Mesodermal cell (in vitro differentiated cells): Measurements from ENCODE around the gene ST3GAL4.
"Not testable (repeated sequence)": the region's sequence is repeated elsewhere in the genome, so short reads cannot be mapped to it uniquely, and the experiment has no call there.

Experiments
- H3K27ac ChIP-seq: 2 replicates; pipeline ENCODE4 v1.7.0; 2013; ENCODE audit warnings: mild to moderate bottlenecking, low read depth, low read length, moderate library complexity; ENCODE audit not compliant: severe bottlenecking
- H3K36me3 ChIP-seq: 2 replicates; pipeline ENCODE4 v1.7.1; 2013; ENCODE audit warnings: mild to moderate bottlenecking, low read length, moderate library complexity; ENCODE audit not compliant: control insufficient read depth, insufficient read depth
- H3K4me1 ChIP-seq: one replicate; pipeline ENCODE4 v1.7.1; 2013; ENCODE audit warnings: mild to moderate bottlenecking, low read length; ENCODE audit not compliant: insufficient read depth, control insufficient read depth, poor library complexity, severe bottlenecking
- H3K4me3 ChIP-seq: 2 replicates; pipeline ENCODE4 v1.7.0; 2013; ENCODE audit warnings: low read length, control low read depth, mild to moderate bottlenecking; ENCODE audit not compliant: insufficient read depth, poor library complexity, severe bottlenecking; ENCODE audit errors: extremely low read depth
- H3K9me3 ChIP-seq: 2 replicates; pipeline ENCODE4 v1.7.1; 2013; ENCODE audit warnings: mild to moderate bottlenecking, low read length, moderate library complexity; ENCODE audit not compliant: control insufficient read depth
- WGBS, 2 experiments: methylation state at CpG; one replicate each; pipeline ENCODE4 v1.1.5; 2013; ENCODE audit warnings: missing lambda C conversion rate in 2 of 2; ENCODE audit not compliant: insufficient coverage in 2 of 2; 5-methylcytosine and 5-hydroxymethylcytosine counted together

ST3GAL4 gene

GRCh38 chr11:126339073-126339862 lies 16.2 kb upstream of the ST3GAL4 start:
- Histone ChIP-seq H3K36me3 (peaks cover 14% of the 10 kb centered on the region), H3K4me3 (no peak overlapping the region), H3K27ac (no peak overlapping the region), H3K9me3 (no peaks in the 10 kb centered on the region), H3K4me1 (peaks cover 56% of the 10 kb centered on the region)
- WGBS, 2 experiments = 93 to 96% methylated on average over 14 of the region's 15 CpGs

DNA sequence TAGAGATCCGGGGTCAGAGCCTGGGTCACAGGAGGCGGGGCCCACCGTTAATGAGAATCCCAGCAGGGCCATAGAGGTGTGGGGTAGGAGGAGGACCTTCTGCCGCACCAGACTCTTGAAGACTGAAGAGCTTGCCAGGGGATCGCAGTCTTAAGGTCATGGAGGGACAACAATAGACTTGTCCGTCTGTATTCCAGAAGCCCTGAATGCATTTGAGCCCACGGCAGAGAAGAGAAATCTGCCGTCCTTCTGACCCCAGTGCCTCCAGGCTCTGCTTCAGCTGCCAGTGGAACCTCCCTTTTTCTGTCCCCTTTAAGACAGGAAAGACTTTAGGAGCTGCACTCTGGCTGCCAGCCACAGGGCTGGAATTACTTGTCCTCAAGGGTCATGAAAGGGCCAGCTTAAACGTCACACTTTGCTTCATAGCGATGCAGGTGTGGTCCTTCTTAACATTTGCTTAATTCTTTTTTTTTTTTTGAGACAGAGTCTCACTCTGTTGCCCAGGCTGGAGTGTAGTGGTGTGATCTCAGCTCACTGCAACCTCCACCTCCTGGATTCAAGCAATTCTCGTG lies 15.5 kb upstream of the ST3GAL4 start:
- Histone ChIP-seq H3K9me3 (no peaks in the 10 kb centered on the region), H3K4me1 (peaks cover 54% of the 10 kb centered on the region), H3K27ac (no peak overlapping the region), H3K4me3 (no peak overlapping the region), H3K36me3 (peaks cover 19% of the 10 kb centered on the region)
- 78 to 83% methylated on average over 11 of the region's 11 CpGs for WGBS, 2 experiments

DNA sequence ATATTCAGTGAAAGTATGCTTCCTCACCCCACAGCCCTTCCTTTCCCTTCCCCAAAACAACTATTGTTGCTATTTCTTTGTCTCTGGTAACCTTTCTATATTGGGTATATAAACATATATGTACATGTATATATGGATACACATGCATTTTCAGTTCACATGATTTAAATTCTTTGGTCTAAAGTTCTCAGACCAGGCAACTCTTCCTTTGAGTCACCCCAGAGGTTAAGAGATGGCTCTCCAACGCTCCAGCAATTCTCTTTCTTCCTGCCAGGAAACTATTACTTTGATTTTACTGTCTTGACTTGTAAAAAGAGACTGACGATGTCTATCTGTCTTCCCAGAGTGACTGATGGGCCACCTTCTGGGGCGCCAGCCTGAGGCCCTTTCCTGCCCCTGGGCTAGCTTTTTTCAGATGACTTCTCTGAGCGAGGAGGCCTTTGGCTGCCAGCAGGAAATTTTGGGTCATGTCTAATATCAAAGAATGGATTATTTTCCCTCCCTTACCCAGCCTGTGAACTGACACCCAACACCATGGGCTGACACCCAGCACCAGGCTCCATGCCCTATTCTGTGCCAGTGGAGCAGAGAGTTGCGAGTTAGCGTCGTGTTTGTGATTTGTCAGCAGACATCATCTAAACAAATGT lies 14.4 kb upstream of the ST3GAL4 start:
- H3K27ac ChIP-seq = peak overlapping the region; percentile 51
- peaks cover 22% of the 10 kb centered on the region for H3K36me3 ChIP-seq
- peaks cover 52% of the 10 kb centered on the region for H3K4me1 ChIP-seq
- no peak overlapping the region for H3K4me3 ChIP-seq
- WGBS, 2 experiments = 86 to 93% methylated on average over 3 to 7 of the region's 7 CpGs
- H3K9me3 ChIP-seq = no peaks in the 10 kb centered on the region

- Histone ChIP-seq H3K27ac (peak overlapping the region; percentile 80), H3K4me3 (no peak overlapping the region), H3K9me3 (no peaks in the 10 kb centered on the region), H3K4me1 (peaks cover 52% of the 10 kb centered on the region), H3K36me3 (peaks cover 22% of the 10 kb centered on the region)
- WGBS, 2 experiments = 85 to 92% methylated on average over 2 to 3 of the region's 3 CpGs
Measured at GRCh38 chr11:126341760-126342161, 13.7 kb upstream of the ST3GAL4 start.

DNA sequence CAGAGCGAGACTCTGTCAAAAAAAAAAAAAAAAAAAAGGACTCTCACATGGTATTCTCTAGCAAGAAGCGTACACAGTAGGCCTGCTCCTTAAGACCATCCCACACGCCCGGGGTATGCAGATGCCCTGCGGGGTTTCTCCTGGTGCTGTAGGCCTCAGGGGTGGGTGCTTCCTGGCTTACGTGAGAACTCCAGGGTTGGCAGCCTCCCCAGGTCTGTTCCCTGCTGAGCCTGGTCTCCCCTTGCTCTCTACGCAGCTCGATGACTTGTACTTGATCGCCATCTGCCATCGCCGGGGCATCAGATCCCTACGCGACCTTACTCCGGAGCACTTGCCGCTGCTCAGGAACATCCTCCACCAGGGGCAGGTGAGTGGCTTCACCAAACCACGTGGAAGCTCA lies 12.4 kb upstream of the ST3GAL4 start:
- H3K36me3 ChIP-seq = peaks cover 24% of the 10 kb centered on the region
- WGBS, 2 experiments = 92 to 95% methylated on average over 14 to 15 of the region's 16 CpGs
- no peaks in the 10 kb centered on the region for H3K9me3 ChIP-seq
- peaks cover 43% of the 10 kb centered on the region for H3K4me1 ChIP-seq
- H3K4me3 ChIP-seq = no peak overlapping the region
- H3K27ac ChIP-seq = no peak overlapping the region

- WGBS, 2 experiments = 81 to 86% methylated on average over 8 of the region's 11 CpGs
- H3K4me1 ChIP-seq = peaks cover 50% of the 10 kb centered on the region
- peaks cover 20% of the 10 kb centered on the region for H3K36me3 ChIP-seq
- H3K27ac ChIP-seq = no peak overlapping the region
- no peak overlapping the region for H3K4me3 ChIP-seq
- no peaks in the 10 kb centered on the region for H3K9me3 ChIP-seq
Measured at GRCh38 chr11:126344141-126345080, 11.1 kb upstream of the ST3GAL4 start.

- Histone ChIP-seq H3K36me3 (peaks cover 22% of the 10 kb centered on the region), H3K4me1 (peaks cover 50% of the 10 kb centered on the region), H3K9me3 (no peaks in the 10 kb centered on the region), H3K4me3 (no peak overlapping the region), H3K27ac (no peak overlapping the region)
- WGBS, 2 experiments = 90 to 97% methylated on average over 14 to 16 of the region's 16 CpGs
Measured at GRCh38 chr11:126345283-126345682, 10.2 kb upstream of the ST3GAL4 start.

DNA sequence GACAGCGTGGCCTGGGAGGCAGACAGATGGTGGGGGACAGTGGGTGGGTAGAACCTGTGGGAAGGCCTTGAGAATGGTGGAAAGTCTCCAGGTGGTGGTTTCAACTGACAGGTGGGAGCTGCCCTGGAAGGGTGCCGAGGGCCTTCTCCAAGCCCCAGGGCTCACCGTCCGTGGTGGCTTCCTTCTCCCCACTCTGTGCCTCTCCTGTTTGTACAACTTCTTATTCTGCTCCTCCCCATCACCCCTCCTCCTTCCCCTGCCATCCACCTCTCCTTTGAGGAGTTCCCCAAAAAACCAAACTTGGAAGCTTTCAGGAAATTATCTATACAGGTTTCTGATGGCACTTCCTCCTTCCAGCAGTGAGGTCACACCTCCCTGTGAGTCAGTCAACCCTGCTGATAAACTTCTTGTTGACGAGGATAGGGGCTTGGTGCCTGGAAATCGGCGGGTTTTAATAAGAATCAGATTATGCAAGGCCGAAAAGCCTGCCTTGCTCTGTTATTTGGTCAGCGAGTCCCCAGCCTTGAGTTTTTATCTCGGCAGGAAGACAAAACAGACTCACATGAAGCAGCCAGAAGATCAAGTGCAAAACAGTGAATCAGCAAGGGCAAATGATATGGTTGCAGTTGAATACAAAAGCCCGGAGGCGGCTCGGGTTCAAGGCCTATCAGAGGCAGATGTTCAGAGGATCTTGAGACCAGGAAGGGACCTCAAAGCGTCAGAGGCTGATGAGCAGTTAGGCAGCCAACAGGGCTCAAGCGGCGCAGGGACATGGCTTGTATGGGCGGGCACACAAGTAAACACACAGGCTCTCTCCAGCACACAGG lies 9.5 kb upstream of the ST3GAL4 start:
- Histone ChIP-seq H3K36me3 (peaks cover 29% of the 10 kb centered on the region), H3K9me3 (no peaks in the 10 kb centered on the region), H3K27ac (peak overlapping the region; percentile 72), H3K4me1 (peaks cover 44% of the 10 kb centered on the region), H3K4me3 (no peak overlapping the region)
- 76 to 77% methylated on average over 16 to 17 of the region's 17 CpGs for WGBS, 2 experiments

DNA sequence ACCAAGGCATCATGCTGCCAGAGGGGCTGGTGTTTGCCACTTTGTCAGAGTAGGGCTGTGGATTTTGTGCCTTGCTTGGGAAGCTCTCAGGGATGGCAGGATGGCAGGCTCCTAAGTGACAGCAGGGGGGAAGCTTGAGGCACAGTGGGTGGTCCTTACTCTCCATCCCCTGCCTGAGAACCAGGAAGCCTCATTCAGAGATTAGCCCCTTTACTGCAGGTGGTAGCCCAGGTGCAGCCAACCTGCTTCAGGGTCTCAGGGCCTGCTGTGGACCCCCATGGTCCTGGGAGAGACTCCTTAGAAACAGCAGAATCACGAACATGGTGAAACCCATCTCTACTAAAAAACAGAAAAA lies 8.9 kb upstream of the ST3GAL4 start:
- H3K4me3 ChIP-seq = no peak overlapping the region
- peaks cover 38% of the 10 kb centered on the region for H3K4me1 ChIP-seq
- WGBS, 2 experiments = no CpG with 5 or more reads among the region's 1 CpG
- peaks cover 35% of the 10 kb centered on the region for H3K36me3 ChIP-seq
- no peaks in the 10 kb centered on the region for H3K9me3 ChIP-seq
- H3K27ac ChIP-seq = peak overlapping the region; percentile 72

DNA sequence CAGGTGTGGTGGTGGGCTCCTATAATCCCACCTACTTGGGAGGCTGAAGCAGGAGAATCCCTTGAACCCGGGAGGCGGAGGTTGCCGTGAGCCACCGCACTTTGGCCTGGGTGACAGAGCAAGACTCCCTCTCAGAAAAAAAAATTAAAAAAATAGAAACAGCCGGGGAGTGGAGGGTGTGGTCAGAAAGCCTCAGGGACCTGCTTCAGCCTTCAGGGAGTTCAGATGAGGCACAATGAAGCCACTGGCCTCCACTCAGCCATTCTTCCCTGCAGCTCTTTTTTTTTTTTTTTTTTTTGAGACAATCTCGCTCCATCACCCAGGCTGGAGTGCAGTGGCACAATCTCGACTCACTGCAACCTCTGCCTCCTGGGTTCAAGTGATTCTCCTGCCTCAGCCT lies 8.5 kb upstream of the ST3GAL4 start:
- Histone ChIP-seq H3K36me3 (peaks cover 36% of the 10 kb centered on the region), H3K4me1 (peaks cover 34% of the 10 kb centered on the region), H3K27ac (peak overlapping the region; percentile 72)
- WGBS, 2 experiments = 94 to 100% methylated on average over 2 to 5 of the region's 7 CpGs
- H3K4me3 ChIP-seq, H3K9me3 ChIP-seq: not testable (repeated sequence)
